Activated CD4-positive, CD25-positive, alpha-beta regulatory T cell (primary cell): ENCODE data around the gene HOXA4.

Source experiments
- DNase-seq, 4 experiments: peaks; one replicate each; lab custom pipeline; 2025; lab: John Stamatoyannopoulos, UW

HOXA4 gene

DNA sequence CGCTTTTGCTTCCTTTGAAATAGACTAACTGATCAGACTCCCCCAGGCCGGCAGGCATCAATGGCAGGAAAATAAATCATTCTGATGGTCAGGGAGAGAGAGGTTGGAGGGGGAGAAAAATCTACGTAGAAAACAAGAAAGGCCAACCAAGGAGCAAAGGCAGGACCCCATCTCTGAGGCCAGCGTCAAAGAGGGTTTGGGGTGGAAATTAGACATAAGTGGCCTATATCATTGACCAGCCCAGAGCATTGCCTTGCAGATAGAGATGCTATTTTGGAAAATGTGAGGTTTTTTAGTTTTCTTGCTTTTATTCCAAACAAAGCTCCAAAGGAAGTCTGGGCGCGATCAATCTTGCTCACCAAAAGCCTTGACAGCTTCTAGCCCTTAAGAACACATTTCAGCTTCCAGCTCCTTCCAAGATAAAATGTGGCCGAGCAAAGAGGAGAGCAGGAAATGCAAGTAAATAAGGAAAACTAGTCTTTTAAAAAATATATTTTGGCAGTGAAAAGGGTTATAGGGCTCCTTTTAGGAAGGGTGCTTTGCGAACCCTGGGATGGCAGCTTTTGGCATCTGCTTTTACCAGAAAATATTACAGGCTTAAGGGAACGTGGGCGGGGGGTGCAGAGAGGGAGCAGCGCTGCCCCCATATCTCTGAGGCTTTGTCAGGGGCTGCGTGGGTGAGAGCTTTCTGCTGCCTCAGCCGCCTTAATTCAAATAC is 26.1 kb downstream of the HOXA4 start:
- no peak for DNase-seq

DNA sequence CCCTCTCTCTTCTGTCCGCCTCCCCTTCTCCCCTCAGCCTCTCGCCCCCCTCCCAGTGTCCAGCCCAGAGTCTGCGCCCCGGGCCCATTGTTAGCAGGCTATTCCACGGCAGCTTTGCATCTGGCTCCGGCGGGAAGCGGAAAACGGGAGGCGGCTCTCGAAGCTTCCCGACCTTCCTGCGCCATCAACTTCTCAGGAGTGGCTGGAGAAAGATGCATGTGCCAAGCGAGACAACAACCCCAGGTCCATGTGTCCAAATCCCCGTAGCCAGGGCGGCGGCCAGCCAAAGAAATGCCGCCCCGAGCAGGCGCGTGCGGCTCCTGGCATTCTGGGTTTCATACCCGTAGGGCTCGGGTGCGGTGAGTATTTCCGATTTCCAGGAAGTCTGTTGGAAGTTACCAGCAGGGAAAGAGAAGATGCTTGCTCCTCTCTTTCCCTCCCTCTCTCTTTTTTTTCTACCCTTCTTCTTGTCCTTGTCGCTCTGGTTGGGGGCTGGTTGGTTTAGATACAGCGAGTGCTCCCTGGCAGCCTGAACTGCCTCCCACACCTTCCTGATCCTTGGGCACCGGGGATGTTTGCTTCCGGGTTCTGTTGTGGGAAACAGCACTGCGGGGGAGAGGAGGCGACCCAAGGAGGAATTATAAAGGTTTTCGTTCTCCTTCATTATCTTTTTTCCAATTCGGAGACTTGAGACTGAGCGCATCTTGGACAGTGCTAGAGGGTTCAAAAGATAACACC is 26.9 kb downstream of the HOXA4 start:
- DNase-seq = no peak

DNA sequence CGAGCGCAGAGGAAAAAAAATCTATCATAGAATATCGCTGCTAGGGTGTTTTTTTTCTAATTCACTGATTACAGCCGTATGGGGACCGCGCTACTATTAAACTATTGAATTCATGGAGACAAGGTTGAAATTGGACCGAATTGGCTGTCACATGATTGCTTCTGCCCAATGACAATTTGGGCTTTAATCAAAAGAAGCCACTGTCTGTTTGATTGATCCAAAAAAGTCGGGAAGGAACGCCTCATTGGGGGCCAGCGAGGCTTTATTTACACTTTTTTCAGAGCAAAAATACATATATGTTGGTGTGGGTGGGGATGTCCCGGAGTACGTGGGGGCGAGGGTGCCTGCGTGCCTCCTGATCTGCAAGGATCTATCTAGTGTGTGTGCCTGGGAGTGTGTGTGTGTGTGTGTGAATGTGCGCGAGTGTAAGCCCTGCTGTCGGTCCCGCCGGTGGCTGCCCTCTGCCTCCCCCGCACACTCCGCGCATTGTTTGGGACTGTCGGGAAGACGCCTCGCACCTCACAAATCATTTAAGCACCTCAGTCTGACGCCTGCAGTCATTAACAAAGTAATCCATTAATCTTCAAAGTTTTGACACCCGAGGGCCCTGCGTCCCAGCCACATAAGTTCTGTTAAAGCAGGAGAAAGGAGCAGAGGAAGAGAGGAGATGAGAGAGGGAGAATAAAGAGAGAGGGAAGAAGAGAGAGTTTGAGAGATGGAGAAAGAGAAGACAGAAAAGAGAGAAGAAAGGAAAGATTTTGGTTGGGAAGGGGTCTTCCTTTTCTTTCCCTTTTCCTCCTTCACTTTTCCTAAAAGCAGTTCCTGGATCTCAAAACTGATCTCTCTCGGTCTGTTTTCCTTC is 27.7 kb downstream of the HOXA4 start, which contains the start of gene HOXA2:
Gene HOXA2 (minus strand): TSS at position 103 of the 862 bp plus-strand sequence. CDS start 183 bp downstream, outside the sequence.
- no peak for DNase-seq

DNA sequence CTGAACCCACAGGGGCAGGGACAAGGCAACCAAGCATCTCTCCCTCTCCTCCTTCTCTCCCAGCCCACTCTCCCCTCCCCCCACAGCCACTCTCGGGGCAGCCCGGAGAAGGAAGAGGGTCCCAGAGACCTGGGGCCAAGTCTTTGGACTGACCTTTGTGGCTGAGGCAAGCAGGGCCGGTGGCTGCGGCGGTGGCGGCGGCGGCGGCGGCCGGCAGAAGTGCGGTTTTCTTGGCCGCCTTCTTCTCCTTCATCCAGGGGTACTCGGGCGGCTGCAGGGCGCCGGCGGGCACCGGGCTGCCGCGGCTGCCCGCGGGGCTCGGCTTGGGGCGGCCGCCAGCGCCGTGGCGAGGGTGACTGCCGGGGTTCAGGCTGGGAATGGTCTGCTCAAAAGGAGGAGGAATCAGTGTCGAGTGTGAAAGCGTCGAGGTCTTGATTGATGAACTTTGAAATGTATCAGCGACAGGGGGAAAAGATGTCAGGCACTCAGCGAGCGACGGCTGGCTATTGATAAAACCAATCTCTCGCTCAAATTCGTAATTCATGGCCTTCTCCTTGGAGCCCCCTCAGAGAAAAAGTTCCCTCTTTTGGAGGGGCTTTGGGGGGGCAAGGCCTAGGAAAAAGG is 28.5 kb downstream of the HOXA4 start:
- no peak for DNase-seq

DNA sequence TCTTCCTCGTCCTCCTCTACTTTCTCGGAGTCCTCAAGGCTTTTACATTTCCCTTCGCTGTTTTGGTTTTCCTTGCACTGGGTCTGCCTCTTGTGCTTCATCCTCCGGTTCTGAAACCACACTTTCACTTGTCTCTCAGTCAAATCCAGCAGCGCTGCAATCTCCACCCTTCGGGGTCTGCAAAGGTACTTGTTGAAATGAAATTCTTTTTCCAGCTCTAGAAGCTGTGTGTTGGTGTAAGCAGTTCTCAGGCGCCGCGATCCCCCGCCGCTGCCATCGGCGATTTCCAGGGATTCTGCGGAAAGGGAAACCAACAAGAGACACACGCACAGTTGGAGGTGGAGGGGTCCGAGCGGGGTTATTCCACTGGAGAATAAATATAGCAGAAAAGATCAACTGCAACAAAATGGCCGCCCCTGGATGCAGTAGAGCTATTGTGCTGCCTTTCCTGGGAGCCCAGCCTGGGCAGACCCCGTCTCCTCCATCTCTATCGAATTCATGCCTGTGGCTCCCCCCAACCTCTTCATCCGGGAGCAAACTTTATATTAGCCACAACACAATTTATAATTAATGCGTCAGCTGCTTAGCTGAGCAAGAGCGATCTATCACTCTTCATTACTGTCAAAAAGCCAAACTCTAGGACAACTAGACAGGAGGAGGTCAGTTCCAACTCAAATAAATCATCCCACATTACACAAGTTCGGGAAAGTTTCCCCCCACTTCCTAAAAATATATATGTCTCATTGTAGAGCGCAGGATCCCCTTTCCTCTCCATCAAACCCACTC is 29.2 kb downstream of the HOXA4 start:
- DNase-seq = no peak

DNA sequence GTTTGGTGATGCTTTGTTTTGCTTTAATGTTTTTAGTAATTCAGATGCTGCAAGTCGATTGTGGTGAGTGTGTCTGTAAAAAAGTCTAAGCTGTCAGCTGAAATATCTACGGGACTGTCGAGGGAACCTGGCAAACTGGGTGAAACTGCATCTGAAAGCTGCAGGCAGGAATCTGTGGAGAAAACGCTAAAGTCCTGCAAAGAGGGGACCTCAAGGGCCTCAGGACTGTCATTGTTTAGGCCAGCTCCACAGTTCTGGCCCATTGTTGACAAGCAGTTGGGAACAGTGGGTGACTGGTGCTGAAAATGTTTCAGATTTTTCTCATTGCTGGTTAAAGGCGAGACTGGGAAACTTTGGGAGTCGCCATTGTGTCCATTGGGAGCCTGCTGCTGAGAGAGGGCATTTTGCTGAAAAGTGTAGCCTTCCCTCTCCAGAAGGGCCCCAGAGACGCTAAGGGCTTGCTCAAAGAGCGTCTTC is 29.8 kb downstream of the HOXA4 start:
- DNase-seq = no peak

DNA sequence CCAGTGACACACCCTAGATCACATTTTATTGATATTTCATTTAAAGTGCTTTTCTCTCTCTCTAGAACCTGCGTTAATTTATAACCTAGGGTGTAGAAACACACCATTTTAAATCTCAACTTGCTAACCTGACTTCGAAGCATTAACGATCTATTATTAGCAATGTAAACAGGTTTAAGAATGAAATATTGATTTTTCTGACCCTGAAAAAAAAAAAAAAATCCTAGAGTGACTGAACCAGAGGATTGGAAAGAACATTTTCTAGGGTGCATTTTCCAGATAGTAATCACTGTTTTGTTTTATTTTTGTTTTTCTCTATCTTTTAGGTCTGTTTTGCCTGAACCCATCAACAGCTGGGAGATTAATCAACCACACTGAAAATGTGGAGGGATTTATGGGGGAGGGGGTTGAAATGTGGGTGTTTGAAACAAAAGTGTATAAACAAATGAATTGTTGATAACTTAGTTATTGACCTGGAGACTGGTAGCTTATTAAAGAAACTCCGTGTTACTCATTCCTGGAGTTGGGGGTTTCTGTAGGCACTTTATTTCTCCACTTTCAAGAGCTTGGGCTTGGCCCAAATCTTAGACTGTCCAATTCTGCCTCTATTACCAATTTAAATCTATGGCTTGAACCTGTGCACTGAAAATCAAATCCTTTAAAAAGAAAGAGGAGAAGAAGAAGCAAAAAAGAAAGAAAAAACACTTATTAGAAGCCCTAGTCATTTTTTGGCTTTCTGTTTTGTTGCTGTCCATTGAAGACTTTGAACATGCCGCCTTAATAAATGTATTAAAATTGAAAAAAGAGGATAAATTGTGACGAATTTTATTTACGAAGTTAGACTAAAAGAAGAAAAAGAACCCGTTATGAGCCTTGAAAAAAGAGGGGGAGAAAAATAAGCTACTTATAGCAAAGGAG is 30.8 kb downstream of the HOXA4 start:
- DNase-seq = no peak

DNA sequence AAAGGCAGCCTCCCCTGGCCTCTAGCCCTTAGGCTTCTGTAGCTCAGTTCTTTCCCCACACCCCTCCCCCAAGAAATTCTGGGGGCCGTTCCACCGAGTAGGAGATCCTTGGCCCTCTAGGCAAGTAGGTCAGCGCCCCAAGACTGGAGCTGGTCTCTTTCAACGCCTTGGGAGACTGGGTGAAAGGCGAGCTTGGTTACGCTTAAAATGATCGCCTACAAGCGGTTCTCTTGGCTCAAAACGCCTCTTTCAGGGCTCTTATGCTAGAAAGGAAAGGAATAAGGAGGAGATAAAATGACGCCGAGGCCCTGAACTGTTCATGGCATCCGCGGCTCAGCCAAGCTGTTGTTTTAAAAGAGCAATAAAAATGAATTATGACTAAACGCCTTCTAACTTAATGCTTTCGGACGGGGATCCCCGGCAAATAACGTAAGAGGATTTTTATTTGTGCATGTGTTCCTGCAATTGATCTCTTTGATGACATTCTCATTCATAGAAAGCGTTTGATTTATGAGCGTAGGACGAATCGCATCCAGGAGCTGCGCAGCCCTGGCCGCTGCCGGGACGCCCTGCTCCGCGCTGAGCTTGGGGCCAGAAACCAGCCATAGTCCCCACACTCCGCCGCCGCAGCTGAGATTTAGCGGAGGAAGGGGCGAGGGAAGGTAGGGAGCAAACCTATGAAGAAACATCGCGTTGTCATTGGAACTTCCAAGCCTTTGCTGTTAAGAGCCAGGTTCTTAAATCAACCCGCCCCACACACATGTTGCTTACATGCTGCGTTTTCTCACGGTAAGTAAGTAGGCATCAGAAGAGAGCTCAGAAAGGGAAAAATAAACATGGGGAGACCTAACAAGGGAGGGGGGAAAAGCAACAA is 31.7 kb downstream of the HOXA4 start:
- DNase-seq = no peak

DNA sequence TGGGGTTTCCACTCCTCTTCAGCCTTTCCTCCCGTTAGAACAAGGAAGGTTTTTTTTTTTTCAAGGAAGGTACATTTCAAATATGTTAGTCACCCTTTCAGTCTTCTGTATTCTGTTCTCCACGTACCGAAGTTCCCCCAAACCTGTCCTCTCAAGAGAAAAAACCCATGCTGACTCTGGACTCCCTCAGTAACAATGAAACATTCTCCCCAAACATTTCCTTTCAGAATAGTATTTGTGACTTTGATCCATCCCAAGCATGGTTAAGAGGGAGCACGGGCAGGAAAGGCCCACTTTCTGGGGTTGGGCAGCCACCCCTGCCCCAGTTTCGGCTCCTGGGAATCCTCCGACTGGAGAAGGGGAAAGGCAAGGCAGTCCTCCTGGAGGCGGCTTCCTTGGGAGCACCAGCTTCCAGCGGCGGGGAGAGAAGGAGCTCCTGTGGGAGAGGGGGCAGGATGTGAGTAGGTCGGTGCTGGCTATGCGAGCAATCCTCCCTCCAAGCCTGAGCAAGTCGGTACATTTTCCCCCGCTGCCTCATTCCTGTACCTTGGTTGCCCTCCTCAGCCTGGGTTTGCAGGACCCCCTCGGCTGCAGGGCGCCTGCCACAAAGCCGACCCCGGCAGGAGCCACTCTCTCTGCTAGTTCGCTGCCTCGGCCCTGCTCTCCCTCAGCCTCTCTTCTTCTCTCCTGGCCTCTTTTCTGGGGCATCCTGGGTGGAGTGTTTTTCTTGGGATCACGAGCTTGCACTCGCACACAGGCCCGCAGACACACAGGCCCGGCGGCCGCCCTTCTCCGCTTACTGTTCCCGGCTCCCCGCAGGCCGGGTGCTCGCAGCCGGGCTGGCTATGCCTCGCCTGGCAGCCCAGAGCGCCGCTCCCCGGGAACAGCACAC is 32.6 kb downstream of the HOXA4 start:
- no peak for DNase-seq

DNA sequence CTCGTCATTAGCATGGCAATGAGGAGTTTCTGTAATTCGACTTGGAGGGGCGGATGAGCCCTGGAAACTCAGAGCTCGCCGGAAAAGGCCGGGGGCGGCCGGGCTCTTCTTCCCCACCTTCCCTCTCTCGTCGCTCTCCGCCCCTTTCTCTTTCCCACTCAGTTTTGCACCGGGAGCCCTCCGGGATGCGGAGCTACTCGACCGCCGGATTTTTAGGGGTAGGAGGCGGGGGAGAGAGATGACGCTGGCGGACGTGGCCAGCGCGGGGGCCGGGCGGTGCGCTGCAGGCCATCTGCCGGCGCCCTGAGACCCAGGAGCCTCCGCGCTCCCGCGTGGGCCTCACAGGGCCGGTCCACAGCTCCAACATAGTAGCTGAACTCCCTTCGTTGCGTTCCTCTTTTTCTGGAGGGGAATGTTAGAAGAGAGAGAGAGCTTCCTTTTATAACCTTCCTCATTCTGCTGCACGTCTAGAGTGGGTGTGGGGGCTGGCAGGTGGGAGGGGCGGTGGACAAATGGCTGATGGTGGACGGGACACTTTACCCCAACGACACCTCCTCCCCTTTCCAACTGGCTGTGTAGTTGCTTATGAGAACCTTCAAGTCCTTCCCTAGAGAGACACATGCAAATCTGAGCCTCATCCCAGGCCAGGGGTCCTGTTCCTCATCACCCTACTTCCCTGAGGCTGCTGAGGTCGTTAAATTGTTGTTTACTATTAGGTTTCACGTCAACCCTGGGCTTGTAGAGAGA is 33.6 kb downstream of the HOXA4 start:
- no peak for DNase-seq

DNA sequence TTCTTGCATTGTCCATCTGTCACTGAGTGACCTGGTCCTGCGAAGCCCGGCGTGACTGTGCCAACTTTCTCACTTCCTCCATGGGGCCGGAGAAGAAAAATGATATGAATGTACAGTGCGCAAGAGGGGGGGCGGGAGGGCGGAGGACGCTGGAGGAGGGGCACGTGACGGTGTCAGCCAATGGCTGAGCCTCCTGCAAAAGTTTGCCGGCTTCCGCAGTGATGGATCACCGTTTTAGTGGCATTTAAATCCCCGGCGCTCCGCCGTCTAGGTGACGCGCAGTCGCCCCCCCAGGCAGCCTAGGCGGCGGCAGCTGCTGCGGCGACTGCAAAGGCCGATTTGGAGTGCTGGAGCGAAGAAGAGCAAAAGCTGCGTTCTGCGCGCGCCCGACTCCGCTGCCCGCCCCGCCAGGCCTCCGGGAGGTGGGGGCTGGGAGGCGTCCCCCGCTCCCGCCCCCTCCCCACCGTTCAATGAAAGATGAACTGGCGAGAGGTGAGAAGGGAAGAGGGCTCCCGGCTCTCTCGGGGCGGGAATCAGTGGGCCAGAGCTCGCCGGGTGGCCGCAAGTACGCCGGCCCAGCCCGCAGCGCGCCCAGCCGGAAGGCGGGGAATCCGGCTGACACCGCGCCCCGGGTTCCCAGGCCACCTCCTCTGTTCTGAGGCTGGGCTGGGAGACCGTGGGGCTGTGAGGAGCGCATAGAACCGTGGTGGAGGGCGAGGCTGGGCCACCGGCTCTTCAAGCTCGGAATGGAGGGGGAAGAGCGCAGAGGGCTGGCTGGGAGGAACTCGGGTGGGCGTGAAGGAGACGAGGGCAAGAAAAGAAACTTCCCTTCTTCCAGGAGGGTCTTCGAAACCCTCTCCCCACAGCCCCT is 34.4 kb downstream of the HOXA4 start, which contains the start of gene HOXA1:
Gene HOXA1 (minus strand): TSS at position 104 of the 871 bp plus-strand sequence. CDS start 88 bp downstream, at position 16.
- peak; percentile 26 to 55 (median 42) for DNase-seq

DNA sequence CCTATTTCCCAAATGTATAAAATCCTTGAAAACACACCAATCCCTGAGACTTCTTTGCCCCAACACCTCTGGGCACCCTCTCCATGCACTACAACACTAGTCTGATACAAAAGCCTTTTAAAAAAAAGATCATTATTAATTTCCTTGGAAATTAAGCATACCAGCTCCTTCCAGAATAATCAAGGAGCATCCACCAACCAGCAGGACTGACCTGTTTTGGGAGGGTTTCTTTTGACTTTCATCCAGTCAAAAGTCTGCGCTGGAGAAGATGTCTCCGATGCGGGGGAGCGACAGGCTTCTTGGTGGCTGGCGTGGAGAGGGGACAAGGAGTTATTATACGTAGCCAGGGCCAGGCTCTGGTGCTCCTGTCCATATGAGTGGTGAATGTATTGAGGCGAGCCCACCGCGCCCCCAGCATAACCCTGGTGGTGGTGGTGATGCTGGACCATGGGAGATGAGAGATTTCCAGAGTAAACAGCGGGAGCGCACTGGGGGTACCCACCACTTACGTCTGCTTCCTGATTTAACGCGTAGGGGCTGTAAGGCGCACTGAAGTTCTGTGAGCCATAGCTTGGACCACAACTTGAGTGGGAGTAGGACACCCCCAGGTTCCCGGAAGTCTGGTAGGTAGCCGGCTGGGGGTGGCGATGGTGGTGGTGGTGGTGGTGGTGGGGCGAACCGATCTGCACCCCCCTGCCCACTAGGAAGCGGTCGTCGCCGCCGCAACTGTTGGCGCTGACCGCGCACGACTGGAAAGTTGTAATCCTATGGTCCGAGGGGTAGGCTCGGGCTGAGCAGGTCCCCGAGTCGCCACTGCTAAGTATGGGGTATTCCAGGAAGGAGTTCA is 35.3 kb downstream of the HOXA4 start:
- no peak for DNase-seq

DNA sequence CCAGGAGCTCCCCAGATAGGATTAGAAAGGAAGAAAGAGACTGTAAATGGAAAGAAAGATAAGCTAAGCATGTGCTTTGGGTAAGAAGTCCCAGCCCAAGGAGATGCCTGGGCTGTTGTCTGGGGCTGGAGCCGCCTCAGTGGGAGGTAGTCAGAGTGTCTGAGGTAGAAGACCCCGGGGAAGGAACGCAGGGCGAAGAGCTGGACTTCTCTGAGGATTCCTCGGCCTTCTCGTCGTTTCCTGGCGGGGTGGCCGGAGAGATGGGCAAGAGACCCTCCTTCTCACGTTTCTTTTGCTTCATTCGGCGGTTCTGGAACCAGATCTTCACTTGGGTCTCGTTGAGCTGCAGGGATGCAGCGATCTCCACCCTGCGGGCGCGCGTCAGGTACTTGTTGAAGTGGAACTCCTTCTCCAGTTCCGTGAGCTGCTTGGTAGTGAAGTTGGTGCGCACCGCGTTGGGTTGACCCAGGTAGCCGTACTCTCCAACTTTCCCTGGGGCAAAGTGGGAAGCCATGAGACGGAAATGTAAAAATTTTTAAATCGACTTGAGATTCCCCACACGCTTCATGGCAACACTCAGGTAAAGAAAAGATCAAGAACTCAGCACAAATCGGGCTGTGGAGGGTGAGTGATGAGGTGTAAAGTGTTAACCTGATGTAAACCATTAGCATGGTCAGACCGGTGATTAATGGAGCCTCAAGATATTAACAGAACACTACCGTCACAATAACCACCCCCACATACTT is 36.1 kb downstream of the HOXA4 start:
- no peak for DNase-seq

DNA sequence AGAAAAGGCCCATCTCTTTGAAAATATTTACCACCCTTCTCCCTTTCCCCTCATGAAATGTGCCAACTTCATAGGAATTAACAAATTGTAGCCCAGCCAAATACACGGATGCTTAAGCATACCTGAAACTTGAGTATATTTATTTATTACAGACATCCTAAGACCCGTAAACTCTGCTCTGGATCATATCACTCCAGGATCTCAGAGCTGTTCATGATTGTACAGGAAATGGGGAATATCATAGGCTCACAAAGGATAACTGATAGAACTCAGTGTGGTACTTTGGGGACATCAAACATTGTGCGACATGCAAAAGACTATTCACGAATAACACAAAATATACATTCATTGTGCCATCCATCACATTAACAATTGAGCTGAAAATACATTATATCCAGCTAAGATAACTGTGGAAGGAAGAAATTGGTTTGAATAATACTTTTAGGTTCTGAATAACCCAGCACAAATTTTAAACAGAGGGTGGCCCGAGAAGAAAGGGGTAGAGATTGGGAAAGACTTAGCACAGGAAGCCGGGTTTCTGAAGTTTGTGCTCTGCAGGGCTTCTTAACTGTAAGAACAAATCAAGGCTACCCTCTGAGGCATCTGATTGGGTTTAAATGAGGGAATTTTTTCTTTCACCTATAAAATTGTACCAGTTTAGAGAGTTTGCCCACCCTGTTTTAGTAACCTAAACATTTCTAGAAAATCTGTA is 37.2 kb downstream of the HOXA4 start:
- DNase-seq = no peak
